SIG-M5 treated with dmso at 0.1 percent for 504 hours (cell line): Measurements from ENCODE around the gene EGLN3.
"Not testable (repeated sequence)": the region's sequence is repeated elsewhere in the genome, so short reads cannot be mapped to it uniquely, and the experiment has no call there.

Experiments used
- DNase-seq: peaks from one replicate; lab custom pipeline; 2025; ENCODE audit not compliant: unreplicated experiment; lab: John Stamatoyannopoulos, UW

The EGLN3 gene

DNA sequence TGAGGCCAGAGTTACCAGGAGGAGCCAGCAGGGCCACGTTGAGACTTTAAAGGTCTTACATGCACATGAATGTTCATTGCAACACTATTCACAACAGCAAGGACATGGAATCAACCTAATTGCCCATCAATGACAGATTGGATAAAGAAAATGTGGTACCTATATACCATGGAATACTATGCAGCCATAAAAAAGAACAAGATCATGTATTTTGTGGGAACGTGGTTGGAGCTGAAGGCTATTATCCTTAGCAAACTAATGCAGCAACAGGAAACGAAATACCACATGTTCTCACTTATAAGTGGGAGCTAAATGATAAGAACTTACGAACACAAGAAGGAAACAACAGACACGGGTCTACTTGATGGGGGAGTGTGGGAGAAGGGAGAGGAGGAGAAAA, 11.6 kb upstream of the EGLN3 start:
- DNase-seq, result not testable (repeated sequence)

DNA sequence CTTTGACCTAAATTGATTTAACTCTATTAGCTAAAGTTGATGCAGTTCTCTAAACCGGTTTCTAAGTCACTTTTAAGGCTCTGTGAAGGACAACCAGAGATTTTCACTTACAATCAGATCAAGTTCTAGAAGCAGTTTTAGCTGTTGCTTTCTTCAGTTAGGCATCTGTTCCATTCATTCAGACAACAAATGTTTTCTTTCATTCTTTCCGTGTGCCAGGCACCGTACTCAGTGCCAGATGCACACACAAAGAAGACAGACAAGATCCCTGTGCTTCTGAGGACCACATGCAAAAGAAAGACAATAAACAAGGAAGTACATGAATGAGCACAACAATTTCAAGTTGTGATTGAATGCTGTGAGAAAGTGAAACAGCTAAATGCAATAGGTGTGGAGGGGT, 11.1 kb upstream of the EGLN3 start:
- no peak for DNase-seq

GRCh38 chr14:33959692-33960151, 8.8 kb upstream of the EGLN3 start:
- DNase-seq, result no peak

- no peak for DNase-seq
Measured at GRCh38 chr14:33958605-33959226, 7.8 kb upstream of the EGLN3 start.

GRCh38 chr14:33957993-33958392, 7.1 kb upstream of the EGLN3 start:
- no peak for DNase-seq

- no peak for DNase-seq
Measured at GRCh38 chr14:33957299-33957698, 6.4 kb upstream of the EGLN3 start.

DNA sequence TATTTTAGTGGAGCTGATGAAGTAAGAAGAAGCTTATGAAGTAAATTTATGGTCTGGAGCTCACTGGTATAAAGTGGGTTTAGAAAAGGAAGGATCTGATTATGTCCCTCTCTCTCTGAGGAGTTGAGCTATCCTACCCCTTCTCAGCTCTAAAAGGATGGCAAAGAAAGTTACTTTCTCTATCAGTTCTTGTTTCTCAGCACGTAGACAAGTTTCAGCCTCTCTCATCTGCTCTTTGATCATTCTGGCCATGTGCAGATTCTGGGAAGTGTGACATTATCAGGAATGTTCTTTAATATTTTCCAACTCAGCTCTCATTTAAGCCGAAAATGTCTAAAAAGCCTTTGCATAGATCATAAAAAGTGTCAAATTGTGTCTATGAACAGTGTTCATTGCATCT, 5.8 kb upstream of the EGLN3 start:
- DNase-seq, result no peak

GRCh38 chr14:33954016-33954598, 3.2 kb upstream of the EGLN3 start:
- DNase-seq, result no peak

GRCh38 chr14:33952541-33952940, 1.7 kb upstream of the EGLN3 start:
- DNase-seq, result no peak

GRCh38 chr14:33951183-33951840, 438 bp upstream of the EGLN3 start:
- no peak for DNase-seq

- DNase-seq, result no peak
Measured at GRCh38 chr14:33949411-33949893, 1.4 kb downstream of the EGLN3 start.

- DNase-seq, result no peak
Measured at GRCh38 chr14:33948869-33949408, 1.9 kb downstream of the EGLN3 start.

DNA sequence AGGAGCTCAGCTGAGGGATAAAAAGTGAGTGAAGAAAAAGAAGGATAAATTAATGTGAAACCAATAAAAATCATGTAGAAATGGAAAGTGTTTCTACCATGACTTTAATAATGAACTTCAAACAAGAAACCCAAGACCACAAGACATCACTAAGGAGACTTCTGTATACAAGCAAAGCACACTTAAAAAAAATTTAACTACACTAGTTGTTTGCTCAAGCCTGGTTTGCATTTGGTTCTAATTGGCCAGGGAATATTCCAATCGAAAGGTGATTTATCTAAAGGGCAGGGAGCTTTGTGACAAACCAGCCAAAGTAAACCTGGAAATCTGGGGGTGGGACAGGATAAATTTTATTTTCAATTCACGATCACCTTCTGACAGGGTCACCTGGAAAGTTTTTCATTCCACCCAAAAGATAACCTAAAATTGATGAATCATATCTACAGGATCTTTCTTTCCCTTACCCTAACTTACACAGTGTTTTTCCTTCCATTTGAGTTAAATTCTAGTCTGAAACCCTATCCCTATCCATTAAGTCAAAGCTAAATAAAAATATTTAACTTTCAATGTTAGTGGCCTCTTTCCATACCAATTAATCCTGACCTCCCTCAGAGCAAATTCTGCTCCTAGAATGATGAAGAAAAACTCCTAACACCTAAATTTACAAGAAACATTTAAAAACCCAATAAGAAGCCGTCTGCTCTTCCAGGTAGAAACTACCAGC, 2.6 kb downstream of the EGLN3 start:
- DNase-seq, result no peak

DNA sequence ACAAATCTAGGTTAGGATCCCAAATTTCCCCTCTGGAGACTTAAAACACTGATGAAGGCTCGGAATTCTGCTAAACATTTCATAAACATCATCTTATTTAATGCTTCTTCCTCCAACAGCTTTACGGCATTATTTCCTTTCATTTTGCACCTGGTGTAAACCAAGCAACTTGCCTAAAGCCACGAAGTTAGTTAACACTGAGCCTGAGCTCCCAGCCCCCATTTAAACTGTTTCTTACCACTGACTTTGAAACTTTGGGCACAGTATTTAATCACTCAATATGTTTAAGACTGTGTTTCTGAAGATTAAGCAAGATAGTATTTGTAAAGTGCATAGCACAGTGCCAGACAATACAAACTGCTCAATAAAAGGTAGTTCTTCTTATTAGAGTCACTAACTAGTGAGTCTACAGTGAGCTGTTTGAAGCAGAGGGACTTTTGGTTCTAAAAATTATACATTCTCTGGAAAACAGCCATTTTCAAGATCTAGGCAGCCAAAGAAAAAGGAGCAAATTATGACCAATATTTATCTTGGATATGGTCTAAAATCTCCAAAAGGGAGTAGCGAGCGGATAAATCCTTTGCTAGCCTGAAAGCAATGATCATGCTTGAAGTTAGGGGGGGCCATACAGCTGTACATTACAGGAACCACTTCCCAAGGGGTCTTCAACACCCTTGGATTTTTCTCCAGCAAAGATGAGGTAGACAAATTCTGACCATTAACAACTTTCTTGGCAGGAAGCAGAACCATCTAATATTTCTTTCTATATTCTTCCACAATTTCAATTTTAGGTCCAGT, 4.0 kb downstream of the EGLN3 start:
- no peak for DNase-seq

GRCh38 chr14:33945210-33946088, 5.4 kb downstream of the EGLN3 start:
- DNase-seq, result no peak

- DNase-seq, result no peak
Measured at GRCh38 chr14:33943096-33943883, 7.6 kb downstream of the EGLN3 start.

GRCh38 chr14:33941718-33942117, 9.2 kb downstream of the EGLN3 start:
- no peak for DNase-seq

DNA sequence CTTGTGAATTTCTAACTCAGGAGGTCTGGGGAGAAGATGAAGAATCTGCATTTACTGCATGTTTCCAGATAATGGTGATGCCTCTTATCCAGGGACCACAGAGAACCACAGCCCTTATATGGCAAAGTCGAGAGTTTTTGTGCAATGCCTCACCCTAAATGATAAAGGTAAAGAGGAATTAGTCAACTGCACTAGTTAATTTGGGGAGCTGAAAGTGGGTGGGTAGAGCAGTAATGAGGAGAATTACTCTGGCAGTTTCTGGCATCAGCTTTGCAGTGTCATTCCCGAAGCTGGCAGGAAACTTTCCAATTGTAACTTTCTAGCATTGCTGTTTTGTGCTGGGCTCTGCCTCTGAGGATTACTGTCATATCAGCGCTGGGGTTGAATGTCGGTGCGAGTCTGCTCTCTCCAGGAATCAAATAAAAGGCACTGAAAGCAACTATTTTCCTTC, 10.3 kb downstream of the EGLN3 start:
- DNase-seq, result no peak
